Lower leg skin (tissue), 4 donors: ENCODE data around the gene ATAD2B. TPM values are rescaled to one million over a fixed set of nuclear protein-coding genes. Genes with fewer than 3 reads are reported as not detected.

Experiments
- DNase-seq, 2 donors: peaks; one replicate each; pipeline ENCODE4 v3.0.0-alpha.2; 2019; ENCODE audit warnings: low spot score in 2 of 2
- H3K4me3 ChIP-seq: fragments of 200-600 bp; sonication (generic); 2 replicates; pipeline ENCODE4 v1.5.1; 2017; ENCODE audit warnings: mild to moderate bottlenecking, low read depth; ENCODE audit not compliant: poor library complexity, severe bottlenecking
- POLR2A ChIP-seq, 2 donors: fragments of 450-650 bp; IDR thresholded peaks; one replicate each; pipeline ENCODE4 v1.6.1; 2016 to 2017; ENCODE audit warnings: antibody characterized with exemption in 2 of 2, mild to moderate bottlenecking in 1 of 2, moderate library complexity in 1 of 2
- WGBS, 2 donors: methylation state at CpG; one replicate each; pipeline ENCODE4 v1.1.5; 2018; 5-methylcytosine and 5-hydroxymethylcytosine counted together
- intact Hi-C: fragments of 100-400 bp; cut with DNase I; formaldehyde crosslinking; loops from one replicate; pipeline ENCODE4 v1.15.0; 2023; ENCODE audit warnings: low total_unique reads
- total RNA-seq, 4 donors: library from RNA; depleted of rRNA; stranded (reverse); fragments of >200 nt; gene quantifications; one replicate each; pipeline ENCODE4 v1.1.0, GENCODE V29; 2016
- TF ChIP-seq, protein P1 (sequence below), 3 donors: fragments of 450-650 bp; IDR thresholded peaks; one replicate each; pipeline ENCODE4 v1.5.1; 2016; ENCODE audit warnings: antibody characterized with exemption in 3 of 3, mild to moderate bottlenecking in 3 of 3, moderate library complexity in 2 of 3

ATAD2B gene
- total RNA-seq, 4 donors from 2014 or later, result 23.2 to 31.1 (median 27.9) TPM

DNA sequence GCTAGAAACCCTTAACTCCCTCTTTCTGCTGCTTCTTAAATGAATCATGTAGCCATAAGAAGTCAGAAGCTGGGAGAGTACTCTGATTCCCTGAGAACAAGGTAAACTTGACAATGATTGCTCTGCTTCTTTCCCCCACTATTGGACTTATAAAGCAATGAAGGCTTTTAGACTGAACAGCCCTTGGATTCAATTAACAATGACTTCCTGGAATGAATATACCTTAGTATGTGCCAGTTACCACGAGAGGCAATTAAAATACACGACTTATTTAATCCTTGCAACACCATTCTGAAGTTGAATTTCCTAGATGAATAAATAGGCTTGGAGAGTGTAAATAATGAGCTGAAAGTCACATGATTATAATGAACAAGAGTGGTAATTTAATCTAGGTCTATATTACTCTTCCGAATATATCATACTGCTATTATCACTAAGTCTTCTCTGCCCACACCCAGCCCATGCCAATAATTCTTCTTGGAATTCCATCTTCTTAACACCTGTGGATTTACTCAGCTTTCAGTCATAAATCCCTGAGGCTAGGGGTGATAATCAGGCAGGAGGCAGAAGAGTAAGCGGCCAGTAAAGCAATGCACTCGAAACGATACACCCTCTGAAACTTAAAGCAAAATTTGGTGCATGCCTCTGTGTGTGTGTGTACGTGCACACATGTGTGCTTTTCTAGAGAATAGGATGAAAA, 170.2 kb downstream of the ATAD2B start:
- 68 to 73% methylated on average over 7 of the region's 7 CpGs for WGBS, 2 donors

GRCh38 chr2:23754970-23755369, 172.0 kb downstream of the ATAD2B start:
- DNase-seq, result no peak
- intact Hi-C loops, result no loop called here
- no peak for TF ChIP-seq POLR2A (IDR thresholded peaks at IDR 0.05)
- TF ChIP-seq, protein P1, sequence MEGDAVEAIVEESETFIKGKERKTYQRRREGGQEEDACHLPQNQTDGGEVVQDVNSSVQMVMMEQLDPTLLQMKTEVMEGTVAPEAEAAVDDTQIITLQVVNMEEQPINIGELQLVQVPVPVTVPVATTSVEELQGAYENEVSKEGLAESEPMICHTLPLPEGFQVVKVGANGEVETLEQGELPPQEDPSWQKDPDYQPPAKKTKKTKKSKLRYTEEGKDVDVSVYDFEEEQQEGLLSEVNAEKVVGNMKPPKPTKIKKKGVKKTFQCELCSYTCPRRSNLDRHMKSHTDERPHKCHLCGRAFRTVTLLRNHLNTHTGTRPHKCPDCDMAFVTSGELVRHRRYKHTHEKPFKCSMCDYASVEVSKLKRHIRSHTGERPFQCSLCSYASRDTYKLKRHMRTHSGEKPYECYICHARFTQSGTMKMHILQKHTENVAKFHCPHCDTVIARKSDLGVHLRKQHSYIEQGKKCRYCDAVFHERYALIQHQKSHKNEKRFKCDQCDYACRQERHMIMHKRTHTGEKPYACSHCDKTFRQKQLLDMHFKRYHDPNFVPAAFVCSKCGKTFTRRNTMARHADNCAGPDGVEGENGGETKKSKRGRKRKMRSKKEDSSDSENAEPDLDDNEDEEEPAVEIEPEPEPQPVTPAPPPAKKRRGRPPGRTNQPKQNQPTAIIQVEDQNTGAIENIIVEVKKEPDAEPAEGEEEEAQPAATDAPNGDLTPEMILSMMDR (IDR thresholded peaks at IDR 0.05), result no peak
- no peak overlapping the region for H3K4me3 ChIP-seq

More for the DNA sequence above, 170.2 kb downstream of the ATAD2B start:
- no peak for DNase-seq
- intact Hi-C loops, result no loop called here
- no peak overlapping the region for H3K4me3 ChIP-seq
- TF ChIP-seq, protein P1 (IDR thresholded peaks at IDR 0.05), result no peak
- no peak for TF ChIP-seq POLR2A (IDR thresholded peaks at IDR 0.05)

GRCh38 chr2:23753291-23754010, 173.5 kb downstream of the ATAD2B start:
- TF ChIP-seq, protein P1 (IDR thresholded peaks at IDR 0.05), result no peak
- no peak for TF ChIP-seq POLR2A (IDR thresholded peaks at IDR 0.05)
- intact Hi-C loops, result no loop called here
- no peak for DNase-seq
- WGBS, 2 donors, result 93 to 94% methylated on average over 4 of the region's 4 CpGs
- H3K4me3 ChIP-seq, result no peak overlapping the region

DNA sequence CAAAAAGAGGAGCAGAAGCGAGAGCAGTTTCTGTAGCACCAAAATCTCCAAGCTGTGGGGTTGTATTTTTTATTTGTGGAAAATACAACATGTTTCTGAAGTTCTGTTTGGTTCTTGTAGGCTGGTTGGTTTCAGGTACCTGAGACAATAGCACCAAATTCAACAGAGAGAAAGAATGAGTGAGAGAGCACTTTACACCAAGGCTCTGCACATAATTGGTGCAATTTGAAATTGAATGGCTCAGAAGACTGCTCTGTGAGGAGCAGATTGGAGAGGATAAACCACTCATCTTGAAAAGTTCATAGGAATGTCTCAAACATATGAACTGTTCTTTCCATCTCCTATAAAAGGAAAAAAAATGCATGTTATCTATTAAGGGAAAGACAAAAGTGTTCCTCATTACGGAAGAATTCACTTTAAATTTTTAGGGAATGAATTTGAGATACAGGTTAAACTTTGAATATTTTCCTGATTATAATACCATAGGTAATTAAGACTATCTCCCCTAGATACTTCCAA, 175.1 kb downstream of the ATAD2B start:
- DNase-seq, result no peak
- no peak overlapping the region for H3K4me3 ChIP-seq
- intact Hi-C loops, result no loop called here
- 99% methylated on average over 2 of the region's 2 CpGs for WGBS, 2 donors
- TF ChIP-seq POLR2A (IDR thresholded peaks at IDR 0.05), result no peak
- TF ChIP-seq, protein P1 (IDR thresholded peaks at IDR 0.05), result no peak

DNA sequence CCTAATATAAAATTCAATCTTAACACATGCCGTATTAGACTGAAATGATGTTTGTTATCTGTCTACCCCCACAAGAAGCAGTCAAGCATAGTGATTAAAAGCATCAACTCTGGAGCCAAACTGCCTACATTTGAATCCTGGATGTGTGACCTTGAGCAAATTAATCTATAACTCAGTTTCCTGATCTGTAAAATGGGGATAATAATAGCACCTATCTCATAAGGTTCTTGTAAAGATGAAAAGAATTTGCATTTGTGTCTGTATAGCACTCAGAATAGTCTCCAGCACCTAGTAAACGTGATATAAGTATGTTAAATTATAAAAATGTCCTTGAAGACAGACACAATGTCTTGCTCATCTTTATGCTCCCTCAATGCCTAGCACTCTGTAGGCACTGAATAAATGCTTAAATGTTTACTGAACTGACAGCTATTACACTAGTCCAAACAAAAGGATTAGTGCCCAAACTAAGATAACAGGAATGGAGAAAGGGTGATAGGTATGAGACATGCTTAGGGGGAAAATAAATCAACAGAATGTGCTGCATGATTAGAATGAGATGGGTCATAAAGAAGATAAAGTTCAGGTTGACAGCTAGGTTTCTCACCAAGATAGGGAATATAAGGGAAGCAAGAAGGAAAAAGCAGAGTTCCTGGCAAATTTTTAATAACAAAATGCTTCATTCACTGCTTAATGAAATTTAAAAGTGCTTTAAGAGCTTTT, 180.6 kb downstream of the ATAD2B start:
- no peak for TF ChIP-seq POLR2A (IDR thresholded peaks at IDR 0.05)
- TF ChIP-seq, protein P1 (IDR thresholded peaks at IDR 0.05), result no peak
- WGBS, 2 donors, result 69 to 72% methylated on average over 2 of the region's 2 CpGs
- H3K4me3 ChIP-seq, result no peak overlapping the region
- no peak for DNase-seq
- intact Hi-C loops, result no loop called here
